Stimulated activated CD4-positive, alpha-beta T cell treated with anti-CD3 and anti-CD28 coated beads, Interleukin-15, amount 100 ng/mL, for 1 hour (primary cell): Measurements from ENCODE around the gene CAMTA1.

Experiments
- DNase-seq, 2 donors: peaks; one replicate each; pipeline ENCODE4 v3.0.0-alpha.2; 2020; ENCODE audit warnings: low read depth in 1 of 2, low spot score in 1 of 2

Gene CAMTA1

GRCh38 chr1:6848816-6849215, 63.6 kb downstream of the CAMTA1 start:
- no peak for DNase-seq

GRCh38 chr1:6850537-6850936, 65.3 kb downstream of the CAMTA1 start:
- DNase-seq: no peak

- no peak for DNase-seq
These were observed 67.1 kb downstream of the CAMTA1 start for GRCh38 chr1:6852136-6852890.

- DNase-seq: no peak
These were observed 68.9 kb downstream of the CAMTA1 start for GRCh38 chr1:6854166-6854565.

- DNase-seq: no peak
These were observed 72.6 kb downstream of the CAMTA1 start for GRCh38 chr1:6857831-6858230.

- no peak for DNase-seq
These were observed 73.3 kb downstream of the CAMTA1 start for GRCh38 chr1:6858596-6858995.

GRCh38 chr1:6859415-6860343, 74.4 kb downstream of the CAMTA1 start:
- no peak for DNase-seq

GRCh38 chr1:6860401-6860800, 75.1 kb downstream of the CAMTA1 start:
- DNase-seq: no peak

GRCh38 chr1:6861075-6861724, 75.9 kb downstream of the CAMTA1 start:
- DNase-seq: no peak

- DNase-seq: no peak
These were observed 77.7 kb downstream of the CAMTA1 start for GRCh38 chr1:6862906-6863305.

- no peak for DNase-seq
These were observed 78.9 kb downstream of the CAMTA1 start for GRCh38 chr1:6864166-6864565.

- DNase-seq: no peak
These were observed 81.6 kb downstream of the CAMTA1 start for GRCh38 chr1:6866825-6867224.

GRCh38 chr1:6867321-6867720, 82.1 kb downstream of the CAMTA1 start:
- no peak for DNase-seq

GRCh38 chr1:6867729-6868659, 82.7 kb downstream of the CAMTA1 start:
- DNase-seq: no peak

GRCh38 chr1:6868660-6869380, 83.6 kb downstream of the CAMTA1 start:
- no peak for DNase-seq

- no peak for DNase-seq
These were observed 84.3 kb downstream of the CAMTA1 start for GRCh38 chr1:6869545-6869944.

- no peak for DNase-seq
These were observed 84.8 kb downstream of the CAMTA1 start for GRCh38 chr1:6870086-6870485.

GRCh38 chr1:6870571-6870970, 85.3 kb downstream of the CAMTA1 start:
- no peak for DNase-seq

GRCh38 chr1:6871300-6871972, 86.2 kb downstream of the CAMTA1 start:
- no peak for DNase-seq
